Nephron (organoid): ENCODE results near the gene ACOT9.
"Not testable (repeated sequence)": the region's sequence is repeated elsewhere in the genome, so short reads cannot be mapped to it uniquely, and the experiment has no call there.

ENCODE experiments used
- H3K27ac Mint-ChIP-seq, 3 experiments: 2 replicates each; pipeline ENCODE4 v1.8.0; 2020; ENCODE audit warnings: mixed read lengths in 3 of 3, mild to moderate bottlenecking in 2 of 3, moderate library complexity in 1 of 3
- H3K27me3 Mint-ChIP-seq: 2 replicates; pipeline ENCODE4 v1.8.0; 2021; ENCODE audit warnings: low read depth, mild to moderate bottlenecking, moderate library complexity, mixed read lengths
- H3K36me3 Mint-ChIP-seq: 2 replicates; pipeline ENCODE4 v1.8.0; 2020; ENCODE audit warnings: low read depth, mixed read lengths
- H3K4me1 Mint-ChIP-seq: 2 replicates; pipeline ENCODE4 v1.8.0; 2020; ENCODE audit warnings: mixed read lengths
- H3K4me3 Mint-ChIP-seq, 3 experiments: 2 replicates each; pipeline ENCODE4 v1.8.0; 2020; ENCODE audit warnings: mild to moderate bottlenecking in 3 of 3, mixed read lengths in 3 of 3, moderate library complexity in 2 of 3
- H3K9me3 Mint-ChIP-seq: 2 replicates; pipeline ENCODE4 v1.8.0; 2020; ENCODE audit warnings: mixed read lengths
- TF ChIP-seq, protein P1 (sequence below), 3 experiments: fragments of 200-600 bp; sonication (generic); IDR thresholded peaks; one replicate each; pipeline ENCODE4 v1.5.0; 2021; ENCODE audit warnings: antibody characterized with exemption in 3 of 3; ENCODE audit not compliant: unreplicated experiment in 3 of 3

ACOT9 gene

GRCh38 chrX:23782863-23783588 is 40.0 kb upstream of the ACOT9 start, which contains the start of gene SAT1:
SAT1 (plus strand) TSS chrX:23783173; CDS start chrX:23783352, 179 bp downstream.
- H3K36me3 Mint-ChIP-seq = peaks cover 28% of the 10 kb centered on the region
- TF ChIP-seq, protein P1, sequence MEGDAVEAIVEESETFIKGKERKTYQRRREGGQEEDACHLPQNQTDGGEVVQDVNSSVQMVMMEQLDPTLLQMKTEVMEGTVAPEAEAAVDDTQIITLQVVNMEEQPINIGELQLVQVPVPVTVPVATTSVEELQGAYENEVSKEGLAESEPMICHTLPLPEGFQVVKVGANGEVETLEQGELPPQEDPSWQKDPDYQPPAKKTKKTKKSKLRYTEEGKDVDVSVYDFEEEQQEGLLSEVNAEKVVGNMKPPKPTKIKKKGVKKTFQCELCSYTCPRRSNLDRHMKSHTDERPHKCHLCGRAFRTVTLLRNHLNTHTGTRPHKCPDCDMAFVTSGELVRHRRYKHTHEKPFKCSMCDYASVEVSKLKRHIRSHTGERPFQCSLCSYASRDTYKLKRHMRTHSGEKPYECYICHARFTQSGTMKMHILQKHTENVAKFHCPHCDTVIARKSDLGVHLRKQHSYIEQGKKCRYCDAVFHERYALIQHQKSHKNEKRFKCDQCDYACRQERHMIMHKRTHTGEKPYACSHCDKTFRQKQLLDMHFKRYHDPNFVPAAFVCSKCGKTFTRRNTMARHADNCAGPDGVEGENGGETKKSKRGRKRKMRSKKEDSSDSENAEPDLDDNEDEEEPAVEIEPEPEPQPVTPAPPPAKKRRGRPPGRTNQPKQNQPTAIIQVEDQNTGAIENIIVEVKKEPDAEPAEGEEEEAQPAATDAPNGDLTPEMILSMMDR (IDR thresholded peaks at IDR 0.05; ENCODE audit: unreplicated experiment in 3 of 3) = peak; percentile 91 to 97 (median 94)
- H3K27ac Mint-ChIP-seq = peak within 1 kb of the TSS; percentile 37 to 91 (median 89)
- peak within 1 kb of the TSS; percentile 92 to 98 (median 98) for H3K4me3 Mint-ChIP-seq
- no peaks in the 10 kb centered on the region for H3K9me3 Mint-ChIP-seq
- H3K27me3 Mint-ChIP-seq = no peaks in the 10 kb centered on the region
- peaks cover 33% of the 10 kb centered on the region for H3K4me1 Mint-ChIP-seq

DNA sequence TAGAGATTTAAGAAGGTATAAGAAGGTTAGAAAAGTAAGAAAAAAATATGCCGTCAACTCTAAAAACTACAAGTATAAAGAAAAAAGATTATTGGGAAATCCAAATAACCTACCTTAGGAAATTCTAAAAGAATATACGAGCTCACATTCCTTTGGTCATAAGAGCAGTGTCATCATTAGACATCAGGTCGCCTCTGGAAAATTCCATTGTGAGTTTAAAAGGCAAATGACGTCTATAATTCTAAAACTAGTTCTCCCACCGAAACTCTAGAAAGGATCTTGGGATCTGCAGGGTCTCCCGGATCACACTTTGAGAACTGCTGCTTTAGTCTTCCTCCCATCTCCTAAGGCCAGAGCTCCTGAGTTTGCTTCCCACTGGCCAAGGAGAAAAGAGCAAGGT is 39.4 kb upstream of the ACOT9 start:
- H3K9me3 Mint-ChIP-seq = no peaks in the 10 kb centered on the region
- H3K4me1 Mint-ChIP-seq = peaks cover 33% of the 10 kb centered on the region
- no peaks in the 10 kb centered on the region for H3K27me3 Mint-ChIP-seq
- peaks cover 28% of the 10 kb centered on the region for H3K36me3 Mint-ChIP-seq
- H3K4me3 Mint-ChIP-seq = peak overlapping the region; percentile 92 to 98 (median 98)
- TF ChIP-seq, protein P1 (IDR thresholded peaks at IDR 0.05; ENCODE audit: unreplicated experiment in 3 of 3) = no peak
- H3K27ac Mint-ChIP-seq = peak overlapping the region; percentile 37 to 91 (median 89)

- TF ChIP-seq, protein P1 (IDR thresholded peaks at IDR 0.05; ENCODE audit: unreplicated experiment in 3 of 3) = no peak
- H3K27me3 Mint-ChIP-seq = no peaks in the 10 kb centered on the region
- H3K4me3 Mint-ChIP-seq = no peak overlapping the region
- peaks cover 4% of the 10 kb centered on the region for H3K36me3 Mint-ChIP-seq
- H3K9me3 Mint-ChIP-seq = no peaks in the 10 kb centered on the region
- H3K4me1 Mint-ChIP-seq = peaks cover 14% of the 10 kb centered on the region
- H3K27ac Mint-ChIP-seq = no peak overlapping the region
These were observed 35.9 kb upstream of the ACOT9 start for GRCh38 chrX:23779025-23779424.

DNA sequence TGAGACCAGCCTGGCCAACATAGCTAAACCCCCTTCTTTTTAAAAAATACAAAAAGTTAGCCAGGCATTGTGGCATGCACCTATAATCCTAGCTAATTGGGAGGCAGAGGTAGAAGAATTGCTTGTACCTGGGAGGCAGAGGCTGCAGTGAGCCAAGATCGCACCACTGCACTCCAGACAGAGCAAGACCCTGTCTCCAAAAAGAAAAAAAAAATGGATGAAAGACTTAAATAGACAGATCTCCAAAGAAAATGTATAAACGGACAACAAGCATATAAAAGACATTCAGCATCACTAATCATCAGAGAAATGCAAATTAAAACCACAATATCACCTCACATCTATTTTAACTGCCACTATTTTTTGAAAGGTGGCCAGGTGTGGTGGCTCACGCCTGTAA is 33.3 kb upstream of the ACOT9 start:
- TF ChIP-seq, protein P1 (IDR thresholded peaks at IDR 0.05; ENCODE audit: unreplicated experiment in 3 of 3) = no peak
- Mint-ChIP-seq H3K36me3 (no peaks in the 10 kb centered on the region), H3K9me3 (no peaks in the 10 kb centered on the region), H3K27ac (no peak overlapping the region), H3K4me3 (no peak overlapping the region), H3K27me3 (no peaks in the 10 kb centered on the region), H3K4me1 (no peaks in the 10 kb centered on the region)

DNA sequence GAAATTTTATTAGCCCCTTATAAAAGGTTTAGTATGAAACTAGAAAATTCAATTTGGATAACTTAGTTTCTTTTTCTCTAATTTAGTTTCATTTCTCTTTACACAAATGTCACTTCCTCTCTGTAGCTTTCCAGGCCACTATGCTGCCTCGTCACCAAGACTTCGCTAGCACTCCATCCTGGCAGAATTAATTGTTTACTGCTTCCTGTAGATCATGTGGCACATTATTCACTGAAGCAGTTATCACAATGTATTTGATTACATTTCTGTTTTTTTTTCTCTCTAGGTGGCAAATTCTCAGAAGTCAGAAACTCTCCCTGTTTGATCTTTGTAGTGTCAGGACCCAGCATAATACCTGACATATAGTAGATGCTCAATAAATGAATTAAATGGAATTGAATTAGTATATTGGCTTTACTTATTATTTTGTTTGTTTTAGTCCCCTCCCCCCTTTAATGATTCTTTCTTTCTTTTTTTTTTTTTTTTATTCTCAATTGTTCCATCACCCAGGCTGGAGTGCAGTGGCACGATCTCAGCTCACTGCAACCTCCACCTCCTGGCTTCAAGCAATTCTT is 30.6 kb upstream of the ACOT9 start:
- H3K27me3 Mint-ChIP-seq = no peaks in the 10 kb centered on the region
- no peaks in the 10 kb centered on the region for H3K36me3 Mint-ChIP-seq
- H3K9me3 Mint-ChIP-seq = no peaks in the 10 kb centered on the region
- TF ChIP-seq, protein P1 (IDR thresholded peaks at IDR 0.05; ENCODE audit: unreplicated experiment in 3 of 3) = no peak
- H3K4me1 Mint-ChIP-seq = no peaks in the 10 kb centered on the region
- H3K4me3 Mint-ChIP-seq = no peak overlapping the region
- no peak overlapping the region for H3K27ac Mint-ChIP-seq

DNA sequence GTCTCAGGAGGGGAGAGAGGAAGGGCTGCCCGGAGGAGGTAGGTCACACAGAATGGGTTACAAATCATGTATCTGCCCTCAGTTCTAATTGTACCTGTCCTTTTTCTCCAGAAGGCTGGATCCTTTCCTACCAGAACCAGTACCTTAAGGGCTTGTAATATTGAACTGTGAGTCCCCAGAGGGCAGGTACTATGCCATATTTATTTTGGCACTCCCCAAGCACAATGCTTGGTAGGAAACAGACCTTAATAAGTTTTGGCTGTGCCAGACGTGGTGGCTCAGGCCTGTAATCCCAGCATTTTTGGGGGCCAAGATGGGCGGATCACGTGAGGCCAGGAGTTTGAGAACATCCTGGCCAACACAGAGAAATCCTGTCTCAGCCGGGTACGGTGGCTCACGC is 28.0 kb upstream of the ACOT9 start:
- not testable (repeated sequence) for H3K27ac Mint-ChIP-seq, H3K4me3 Mint-ChIP-seq, H3K27me3 Mint-ChIP-seq, H3K36me3 Mint-ChIP-seq, H3K4me1 Mint-ChIP-seq, H3K9me3 Mint-ChIP-seq
